SIG-M5 treated with dmso at 0.1 percent for 504 hours (cell line): Measurements from ENCODE around the gene SAMD14.

Experiments used
- DNase-seq: peaks from one replicate; lab custom pipeline; 2025; ENCODE audit not compliant: unreplicated experiment; lab: John Stamatoyannopoulos, UW

The SAMD14 gene

DNA sequence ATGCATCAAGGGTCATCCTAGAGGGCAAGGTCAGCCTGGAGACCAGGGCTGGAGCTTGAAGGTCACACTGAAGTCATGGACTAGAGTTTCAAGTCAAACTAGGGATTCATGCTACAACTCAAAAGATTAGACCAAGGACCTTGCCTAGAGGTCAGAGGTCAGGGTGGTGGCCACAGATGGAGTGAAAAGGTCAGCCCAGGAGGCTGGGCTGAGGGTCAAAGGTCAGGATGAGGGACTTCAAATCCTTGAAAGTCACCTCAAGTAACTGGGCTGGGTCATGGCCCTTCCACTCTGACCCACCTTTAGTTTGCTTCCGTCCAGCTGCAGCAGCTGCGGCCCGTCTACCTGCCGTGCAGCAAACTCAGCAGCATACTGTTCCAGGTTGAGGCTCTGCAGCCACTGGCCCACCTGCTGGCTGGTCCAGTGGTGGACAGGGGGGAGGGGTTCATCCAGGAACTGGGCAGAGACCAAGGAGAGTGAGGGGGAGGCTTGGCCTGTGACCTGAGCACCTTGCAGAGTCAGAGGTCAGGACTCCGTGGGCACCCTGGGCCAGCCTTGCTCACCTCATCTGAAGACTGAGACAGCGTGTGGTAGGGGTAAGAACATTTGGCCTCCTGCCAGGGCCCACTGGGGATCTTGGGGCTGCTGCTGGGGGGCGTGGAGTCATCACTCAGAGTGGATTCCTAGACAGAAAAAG lies 16.2 kb downstream of the SAMD14 start:
- DNase-seq, result no peak

DNA sequence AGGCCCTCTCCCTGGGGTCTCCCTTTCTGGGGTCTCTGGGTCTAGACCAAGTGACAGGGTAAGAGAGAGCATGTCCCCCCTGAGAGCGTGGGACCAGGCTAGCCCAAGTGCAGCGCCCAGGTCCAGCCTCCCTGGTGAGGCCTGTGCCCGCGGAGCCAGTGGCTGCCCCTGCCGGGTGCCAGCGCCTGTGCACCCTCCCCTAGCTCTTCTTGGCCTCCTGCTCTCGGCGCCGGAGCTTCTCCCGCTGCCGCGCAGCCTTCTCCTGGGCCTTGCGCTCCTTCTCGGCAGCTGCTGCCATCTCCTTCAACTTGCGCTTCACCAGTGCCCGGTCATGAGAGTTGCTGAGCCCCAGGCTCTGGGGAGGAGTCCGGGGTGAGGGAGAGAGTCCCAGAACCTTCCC lies 17.3 kb downstream of the SAMD14 start:
- DNase-seq, result no peak

DNA sequence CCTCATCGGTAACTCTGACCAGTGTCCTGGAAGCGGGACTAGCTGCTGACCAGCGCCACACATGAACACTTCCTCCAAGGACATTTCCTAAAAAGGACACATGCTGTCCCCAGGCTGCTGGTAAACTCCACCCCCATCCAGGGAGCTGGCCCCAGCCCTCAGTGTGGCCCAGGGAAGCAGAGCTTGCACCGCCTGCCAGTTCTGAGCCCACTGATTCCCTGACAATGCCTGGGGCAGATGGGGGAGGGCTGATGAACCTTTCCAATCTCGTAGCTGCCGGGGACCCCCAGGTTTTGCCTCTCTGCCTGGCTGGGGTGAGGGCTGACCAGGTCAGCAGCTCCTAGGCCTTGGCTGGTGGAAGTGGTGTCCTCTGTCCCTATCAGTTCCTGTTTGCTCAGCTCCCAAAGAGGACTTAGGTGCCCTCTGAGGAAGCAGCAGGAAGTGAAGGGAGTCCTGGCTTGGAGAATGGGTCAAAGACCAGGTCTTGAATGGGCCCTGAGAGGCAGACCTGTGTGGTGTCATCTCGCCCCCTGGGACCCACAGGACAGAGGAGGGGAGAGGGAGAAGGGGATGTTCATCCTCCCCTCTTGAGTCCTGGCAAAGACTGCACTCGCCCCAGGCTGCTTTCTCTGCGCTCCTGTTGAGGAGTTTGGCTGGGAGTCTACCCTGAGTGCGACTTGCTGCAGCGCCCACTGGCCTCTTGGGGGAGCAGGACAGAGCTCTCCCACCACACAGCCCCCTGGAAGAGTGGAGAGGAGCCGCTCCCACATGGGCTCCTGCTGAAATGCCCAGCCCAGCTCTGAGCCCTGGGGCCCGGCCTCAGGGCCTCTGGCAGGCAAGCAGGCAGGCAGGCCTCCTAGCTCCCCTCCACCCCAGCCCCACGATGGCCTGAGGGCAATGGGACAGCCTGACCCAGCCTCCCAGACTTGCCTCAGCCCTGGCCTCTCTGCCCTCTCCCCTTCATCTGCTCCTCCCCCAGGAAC lies 18.0 kb downstream of the SAMD14 start:
- no peak for DNase-seq

DNA sequence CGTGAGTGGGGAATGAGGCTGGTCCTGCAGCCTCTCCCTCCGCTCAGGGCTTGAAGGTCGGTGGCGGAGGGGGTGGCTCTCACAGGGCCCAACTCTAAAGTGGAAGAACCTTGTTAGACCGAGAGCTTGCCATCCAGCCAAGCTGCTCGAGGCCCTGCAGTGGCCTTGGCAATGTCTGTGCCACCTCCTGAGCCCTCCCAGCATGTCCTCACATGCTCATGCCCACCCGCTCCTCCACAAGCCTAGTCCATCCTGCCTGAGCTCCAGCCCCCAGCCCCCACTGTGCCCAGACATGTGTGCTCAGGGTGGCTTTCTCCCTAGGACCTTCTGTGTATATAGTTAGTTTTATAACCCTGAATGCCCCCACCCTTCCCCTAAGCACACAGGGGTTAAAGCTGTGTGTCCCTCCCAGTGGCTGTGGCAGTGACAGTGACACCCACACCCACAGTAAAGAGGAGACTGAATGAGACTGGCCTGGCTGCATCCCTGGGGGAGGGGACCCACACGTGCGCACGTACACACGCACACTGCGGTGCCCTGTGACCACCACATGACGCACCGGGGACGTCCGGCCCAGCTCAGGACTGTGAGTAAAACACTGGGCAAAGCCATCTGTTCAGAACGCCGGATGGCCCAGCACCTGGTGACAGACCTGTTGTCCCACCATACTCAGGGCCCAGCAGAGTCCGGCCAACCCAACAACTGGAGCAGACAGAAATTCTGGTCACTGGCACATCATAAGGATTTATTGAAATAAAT lies 19.2 kb downstream of the SAMD14 start:
- DNase-seq, result no peak

DNA sequence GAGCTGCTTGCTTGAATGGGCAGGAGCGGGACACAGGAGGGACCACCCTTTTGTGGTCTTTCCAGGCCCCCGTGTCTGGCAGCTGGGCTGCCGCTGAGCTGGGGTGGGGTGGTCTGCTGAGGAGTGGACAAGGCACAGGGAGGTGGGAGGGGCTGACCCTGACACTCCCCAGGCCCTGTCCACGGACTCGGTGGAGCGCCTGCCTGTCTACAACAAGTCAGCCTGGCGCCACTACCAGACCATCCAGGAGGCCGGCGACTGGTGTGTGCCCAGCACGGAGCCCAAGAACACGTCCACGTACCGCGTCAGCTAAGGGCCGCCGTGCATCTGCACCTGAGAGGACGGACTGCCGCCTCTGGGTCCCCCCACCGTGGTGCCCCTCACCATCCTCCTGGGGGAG lies 20.2 kb downstream of the SAMD14 start:
- DNase-seq, result no peak

DNA sequence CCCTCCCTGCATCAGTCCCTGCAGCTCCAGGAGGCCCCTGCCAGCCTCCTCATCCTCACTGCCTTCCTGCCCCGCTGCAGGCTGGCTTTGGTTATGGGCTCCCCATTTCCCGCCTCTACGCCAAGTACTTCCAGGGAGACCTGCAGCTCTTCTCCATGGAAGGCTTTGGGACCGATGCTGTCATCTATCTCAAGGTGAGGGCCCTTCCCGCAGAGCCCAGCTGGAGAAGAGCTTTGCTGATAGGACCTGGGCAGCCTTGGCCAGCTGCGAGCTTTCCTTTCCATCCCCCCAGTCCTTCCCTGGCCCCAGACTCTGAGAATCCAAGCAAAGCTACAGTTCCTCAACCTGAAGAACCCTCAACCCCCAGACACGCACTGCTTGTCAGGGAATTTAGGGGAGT lies 20.8 kb downstream of the SAMD14 start:
- DNase-seq, result no peak

DNA sequence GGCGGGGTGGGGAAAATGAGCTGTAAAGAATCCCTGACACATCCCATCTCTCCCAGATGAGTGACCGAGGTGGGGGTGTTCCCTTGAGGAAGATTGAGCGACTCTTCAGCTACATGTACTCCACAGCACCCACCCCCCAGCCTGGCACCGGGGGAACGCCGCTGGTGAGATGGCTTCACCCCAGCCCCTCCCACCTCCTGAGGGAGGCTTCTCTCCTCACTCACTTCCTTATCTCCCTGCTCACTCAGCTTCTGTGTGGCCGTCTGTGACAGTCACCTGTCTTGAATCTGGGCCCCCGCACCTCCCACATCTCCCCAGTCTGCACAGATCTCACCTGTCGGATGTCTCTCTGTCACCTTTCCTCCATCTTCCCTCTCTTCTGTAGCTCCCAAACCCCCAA lies 21.4 kb downstream of the SAMD14 start:
- DNase-seq, result no peak

DNA sequence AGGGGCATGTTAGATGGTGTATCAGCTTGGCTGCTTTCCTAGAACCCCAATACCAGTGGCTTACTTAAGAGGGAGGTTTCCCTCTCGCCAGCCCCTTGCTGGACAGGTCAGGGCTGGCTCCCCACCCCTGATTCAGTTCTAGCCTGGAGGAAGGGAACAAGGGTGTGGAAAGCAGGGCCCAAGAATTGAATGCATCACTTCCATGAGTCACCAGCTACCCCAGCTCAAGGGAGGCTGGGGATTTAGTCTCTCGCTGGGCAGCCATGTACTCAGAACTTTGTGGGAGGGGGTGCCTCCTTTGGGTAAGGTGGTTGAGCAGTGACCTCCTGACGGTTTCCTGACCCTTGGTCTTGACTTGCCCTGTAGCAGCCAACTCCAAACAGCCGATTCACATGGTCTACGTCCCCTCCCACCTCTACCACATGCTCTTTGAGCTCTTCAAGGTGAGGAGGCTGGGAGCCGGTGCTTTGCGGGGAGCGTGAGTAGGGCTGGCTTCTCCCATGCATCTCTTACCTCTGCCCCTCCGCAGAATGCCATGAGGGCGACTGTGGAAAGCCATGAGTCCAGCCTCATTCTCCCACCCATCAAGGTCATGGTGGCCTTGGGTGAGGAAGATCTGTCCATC lies 22.1 kb downstream of the SAMD14 start:
- no peak for DNase-seq

DNA sequence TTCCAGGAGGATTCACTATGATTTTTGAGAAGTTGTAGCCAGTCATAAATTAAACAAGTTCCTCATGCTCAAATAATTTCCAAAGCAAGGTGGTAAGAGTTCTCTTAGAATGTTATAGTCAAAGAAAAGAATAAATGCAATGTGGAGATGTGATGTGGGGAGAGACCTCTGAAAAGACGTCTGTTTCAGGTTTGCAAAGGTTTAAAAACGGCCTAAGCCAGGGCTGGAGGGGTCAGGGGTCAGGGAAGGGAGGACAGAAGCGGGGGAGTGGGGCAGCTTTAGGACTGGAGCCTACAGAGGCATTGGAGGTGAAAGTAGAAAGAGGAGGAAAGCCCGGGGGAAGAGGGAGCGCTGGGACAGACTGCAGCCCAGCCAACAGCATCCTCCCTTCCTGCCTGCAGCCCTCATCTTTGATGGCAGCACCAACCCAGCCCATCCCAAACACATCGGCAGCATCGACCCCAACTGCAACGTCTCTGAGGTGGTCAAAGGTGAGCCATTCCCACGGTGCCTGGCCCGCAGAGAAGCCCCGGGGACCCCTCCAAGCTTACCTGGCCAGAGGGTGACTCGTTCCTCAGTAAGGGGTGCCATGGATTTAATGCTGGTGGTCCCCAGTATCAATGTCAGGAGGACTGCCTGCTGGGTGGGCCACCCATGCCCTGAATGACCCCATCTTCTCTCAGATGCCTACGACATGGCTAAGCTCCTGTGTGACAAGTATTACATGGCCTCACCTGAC lies 23.4 kb downstream of the SAMD14 start:
- DNase-seq, result no peak

DNA sequence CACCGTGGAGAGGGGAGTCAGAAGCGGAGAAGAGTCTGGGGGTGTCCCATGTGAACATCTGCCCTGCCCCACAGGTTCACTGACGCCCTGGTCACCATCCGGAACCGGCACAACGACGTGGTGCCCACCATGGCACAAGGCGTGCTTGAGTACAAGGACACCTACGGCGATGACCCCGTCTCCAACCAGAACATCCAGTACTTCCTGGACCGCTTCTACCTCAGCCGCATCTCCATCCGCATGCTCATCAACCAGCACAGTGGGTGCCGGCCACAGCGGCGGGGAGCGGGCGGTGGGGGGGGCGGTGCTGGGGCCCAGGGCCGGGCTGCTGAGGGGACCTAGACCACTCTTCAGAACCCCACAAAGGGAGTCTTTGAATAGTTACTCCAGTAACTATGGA lies 24.1 kb downstream of the SAMD14 start:
- no peak for DNase-seq

DNA sequence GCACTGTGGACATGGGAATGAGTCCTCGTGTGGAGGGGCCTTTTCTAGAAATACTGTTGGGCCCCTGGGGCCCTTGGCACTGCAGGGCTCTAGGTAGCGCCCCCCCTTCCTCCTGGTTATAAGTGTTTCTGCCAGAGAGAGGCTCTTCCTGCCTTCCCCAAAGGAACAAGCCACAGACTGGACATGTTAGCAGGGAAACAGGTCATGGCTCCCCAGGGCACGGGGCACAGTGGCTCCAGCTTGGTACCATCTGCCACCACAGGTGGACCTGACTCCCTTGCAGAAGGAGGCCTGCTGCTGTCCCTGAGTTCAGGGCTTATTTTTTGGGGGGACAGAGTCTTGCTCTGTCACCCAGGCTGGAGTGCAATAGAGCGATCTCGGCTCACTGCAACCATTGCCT lies 26.0 kb downstream of the SAMD14 start:
- no peak for DNase-seq

DNA sequence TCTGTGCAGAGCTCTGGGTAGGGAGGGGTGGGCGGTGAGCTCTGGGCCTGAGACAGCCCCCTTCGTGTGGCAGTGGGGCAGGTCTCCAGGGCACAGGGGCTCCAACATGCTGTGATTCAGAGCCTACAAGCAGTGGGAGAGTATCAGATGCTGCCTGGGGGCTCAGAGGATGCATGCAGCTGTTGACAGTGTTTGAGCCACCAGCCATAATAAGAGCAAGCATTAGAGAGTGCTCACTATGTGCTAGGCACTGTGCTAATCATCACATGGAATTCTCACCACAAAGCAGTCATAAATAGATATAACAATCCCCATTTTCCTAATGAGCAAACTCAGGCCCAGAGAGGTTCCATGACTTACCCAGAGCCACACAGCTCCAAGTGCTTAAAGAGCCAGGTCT lies 26.7 kb downstream of the SAMD14 start:
- no peak for DNase-seq

DNA sequence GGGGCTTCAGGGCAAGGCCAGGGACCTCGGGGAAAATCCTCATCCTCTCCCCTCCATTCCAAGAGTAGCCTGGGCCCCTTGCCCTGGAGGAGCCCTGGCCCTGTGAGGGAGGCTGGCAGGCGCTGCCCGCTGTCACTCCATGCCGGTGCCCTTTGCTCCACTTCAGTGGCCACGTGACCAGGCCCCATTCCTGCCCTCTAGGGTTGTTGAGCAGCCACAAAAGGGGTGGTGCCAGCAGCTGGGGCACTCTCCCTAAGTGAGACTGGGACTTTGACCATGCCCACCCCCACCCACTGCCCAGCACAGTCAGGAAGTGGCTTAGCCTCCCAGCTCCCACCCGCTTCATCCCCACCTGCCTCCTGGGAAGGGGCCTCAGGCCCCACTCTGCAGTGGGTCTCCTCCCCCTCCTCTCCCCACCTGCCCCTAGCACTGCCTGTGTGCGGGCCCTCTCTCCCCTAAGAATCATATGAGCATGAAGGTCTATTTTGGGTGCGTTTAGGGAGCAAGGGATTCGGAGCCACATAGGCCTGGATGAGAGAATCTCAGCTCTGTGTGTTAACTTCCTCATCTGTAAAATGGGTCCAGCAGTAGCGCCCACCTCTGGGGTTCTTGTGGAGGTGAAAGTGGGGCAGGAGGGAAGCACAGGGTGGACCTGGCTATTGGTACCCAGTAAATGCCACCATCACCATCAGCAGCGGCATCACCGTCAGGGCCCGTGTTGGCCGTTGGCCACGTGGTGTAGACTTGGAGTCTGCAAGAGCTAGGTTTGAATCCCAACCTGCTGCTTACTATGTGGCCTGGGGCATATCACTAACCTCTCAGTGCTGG lies 27.6 kb downstream of the SAMD14 start:
- no peak for DNase-seq

DNA sequence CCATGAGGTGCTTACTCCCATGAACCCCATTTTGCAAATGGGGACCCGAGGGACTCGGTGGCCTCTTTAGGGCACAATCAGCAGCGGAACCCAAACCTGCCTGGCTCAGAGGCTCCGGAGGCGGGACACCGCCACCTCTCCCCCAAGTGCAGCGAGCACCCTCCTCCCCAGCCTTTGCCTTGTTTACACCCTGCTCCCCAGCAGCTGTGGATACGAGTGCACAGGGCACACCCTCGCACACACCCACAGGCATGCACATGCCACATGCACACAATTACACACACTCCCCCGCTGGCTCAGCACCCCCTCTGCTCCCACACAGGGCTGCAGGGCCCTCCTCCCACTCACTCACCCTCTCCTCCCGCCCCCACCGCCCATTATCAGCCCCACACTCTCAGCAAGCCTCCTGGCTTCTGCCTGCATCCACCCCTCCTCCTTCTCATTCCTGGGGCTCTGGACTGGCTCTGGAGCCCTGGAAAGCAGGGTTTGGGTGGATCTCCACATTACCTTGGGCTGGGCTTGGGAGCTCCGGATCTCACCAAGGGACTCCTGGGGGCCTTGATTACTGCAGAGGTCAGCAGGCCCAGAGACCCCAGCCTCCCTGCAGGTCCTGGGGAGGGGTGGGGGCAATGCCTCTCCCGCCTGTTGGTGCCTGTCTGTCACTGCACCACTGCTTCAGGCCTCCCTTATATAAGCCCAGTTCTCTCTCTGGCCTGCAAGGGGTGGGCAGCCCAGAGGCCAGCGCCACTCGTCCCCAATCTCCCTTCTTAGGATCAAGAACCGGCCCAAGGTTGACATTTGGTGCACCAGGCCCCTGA lies 28.4 kb downstream of the SAMD14 start:
- DNase-seq, result no peak

DNA sequence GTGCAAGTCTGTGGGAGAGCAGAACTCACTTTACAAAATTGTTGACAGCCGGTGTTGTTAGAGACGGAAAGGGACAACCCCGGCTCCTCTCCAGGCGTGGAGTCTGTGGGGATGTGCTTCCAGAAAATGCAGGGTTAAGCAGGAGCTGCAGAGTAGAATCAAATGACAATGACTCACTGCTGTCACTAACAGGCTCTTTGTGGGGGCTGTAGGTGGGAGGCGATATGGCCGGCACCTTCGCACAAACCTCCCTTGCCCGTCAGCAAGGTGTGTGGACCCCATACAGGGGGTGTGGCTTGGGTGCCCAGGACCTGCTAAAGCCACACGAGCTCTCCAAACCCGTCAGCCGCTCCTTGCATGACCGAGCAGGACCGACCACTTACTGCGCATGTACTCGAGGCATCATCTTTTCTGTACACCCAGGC lies 29.0 kb downstream of the SAMD14 start:
- no peak for DNase-seq

DNA sequence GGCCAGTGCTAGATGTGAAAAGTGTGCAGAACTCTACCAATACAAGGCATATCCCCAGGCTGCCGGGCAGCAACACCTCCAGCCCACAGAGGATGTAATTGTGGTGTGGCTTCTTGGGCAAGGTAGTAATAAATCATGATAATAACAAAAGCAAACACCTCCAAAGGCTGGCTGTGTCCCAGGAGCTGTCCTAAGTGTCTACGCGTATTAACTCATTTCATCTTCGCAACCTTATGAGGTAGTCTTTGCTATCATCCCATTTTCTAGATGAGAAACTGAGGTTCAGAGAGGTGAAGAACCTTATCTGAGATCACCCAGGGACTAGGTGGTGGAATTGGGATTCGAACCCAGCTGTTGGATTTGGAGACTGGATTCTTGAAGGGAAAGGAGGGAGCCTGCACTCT lies 29.5 kb downstream of the SAMD14 start:
- DNase-seq, result no peak

DNA sequence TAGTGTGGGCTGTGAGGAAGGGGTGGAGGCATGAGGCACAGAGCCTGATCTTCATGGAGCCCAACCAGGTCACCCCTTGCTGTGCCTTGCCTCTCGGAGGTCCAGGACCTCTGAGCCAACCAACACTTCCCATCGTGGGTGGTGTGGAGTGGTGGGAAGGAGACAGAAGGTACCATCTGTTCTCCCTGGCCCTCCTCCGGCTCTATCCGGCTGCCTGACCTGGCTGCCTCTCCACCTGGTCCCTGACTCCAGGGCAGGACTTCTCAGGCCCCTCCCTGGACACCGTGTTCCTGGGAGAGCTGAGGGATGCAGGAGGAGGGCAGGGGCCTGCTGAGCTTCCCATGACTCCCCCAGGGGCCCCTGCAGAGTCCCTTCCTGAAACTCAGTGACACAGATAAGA lies 31.0 kb downstream of the SAMD14 start:
- no peak for DNase-seq

DNA sequence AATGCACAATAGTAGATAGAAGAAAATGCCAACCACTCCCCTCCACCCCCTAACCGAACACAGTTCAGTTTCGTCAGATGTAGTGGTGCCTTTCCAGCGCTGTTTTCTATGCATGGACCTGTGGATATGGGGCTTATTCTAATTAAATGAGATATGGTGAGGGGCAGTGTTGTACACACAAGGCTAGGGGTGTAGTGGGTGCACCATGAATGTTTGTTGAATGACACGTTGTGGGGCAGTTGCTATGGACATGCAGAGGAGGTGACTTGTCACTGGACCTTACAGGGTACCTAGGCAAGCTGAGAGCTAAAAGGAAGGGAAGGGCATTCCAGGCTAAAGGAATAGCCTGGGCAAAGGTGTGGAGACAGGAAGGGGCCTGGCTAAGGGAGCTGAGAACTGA lies 31.4 kb downstream of the SAMD14 start:
- DNase-seq, result no peak

DNA sequence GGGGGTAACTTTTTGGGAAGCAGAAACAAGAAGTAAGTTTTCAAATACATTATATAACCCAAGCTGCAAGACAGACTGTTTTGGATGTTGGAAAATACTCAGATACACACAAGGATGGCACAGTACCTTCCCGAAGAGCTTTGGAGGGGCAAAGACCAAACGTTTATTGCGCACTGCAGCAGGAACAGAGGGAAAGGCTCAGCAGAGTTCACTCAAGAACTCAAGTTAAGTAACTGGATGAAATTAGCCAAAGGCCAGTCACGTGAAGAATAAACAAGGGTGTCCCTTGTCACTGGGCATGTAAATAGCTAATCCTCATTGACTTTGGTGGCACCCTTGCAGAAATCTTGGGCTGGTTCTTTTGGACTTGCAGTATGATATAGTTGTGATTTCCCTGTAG lies 32.0 kb downstream of the SAMD14 start:
- no peak for DNase-seq
